ENCODE results near the gene GSDME.

Gene GSDME

GRCh38 chr7:24718431-24718831, 38.8 kb downstream of the GSDME start:
- DNase-seq, result no peak

DNA sequence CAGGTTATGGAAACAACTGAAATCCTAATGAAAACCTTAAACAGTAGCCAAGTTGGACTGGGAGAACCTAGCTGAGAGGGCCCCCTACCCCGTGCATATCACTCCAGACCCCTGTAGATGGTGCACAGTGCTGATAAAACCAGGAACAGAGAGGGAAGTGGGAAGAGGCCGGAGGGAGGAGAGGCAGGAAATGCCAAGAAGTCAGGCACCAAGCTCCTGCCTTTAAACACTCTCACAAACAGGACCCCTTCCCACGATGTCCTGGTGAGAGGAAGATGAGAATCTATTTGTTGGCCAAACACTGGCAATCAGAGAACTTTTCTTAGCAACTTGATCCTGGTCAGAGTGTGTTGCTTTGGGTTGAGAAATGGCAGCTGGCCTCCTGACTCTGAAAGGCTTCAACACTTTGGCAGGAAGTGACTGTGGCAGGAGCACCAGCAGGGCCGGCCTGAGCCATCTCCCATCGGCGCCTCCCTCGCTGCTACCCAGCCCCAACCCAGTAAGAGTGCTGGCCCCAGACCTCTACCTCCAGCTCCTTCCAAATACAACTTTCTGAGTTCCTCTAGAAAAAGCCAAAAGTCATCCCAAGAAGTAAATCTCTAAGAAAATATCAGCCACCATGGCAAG, 39.5 kb downstream of the GSDME start:
- DNase-seq, result no peak

DNA sequence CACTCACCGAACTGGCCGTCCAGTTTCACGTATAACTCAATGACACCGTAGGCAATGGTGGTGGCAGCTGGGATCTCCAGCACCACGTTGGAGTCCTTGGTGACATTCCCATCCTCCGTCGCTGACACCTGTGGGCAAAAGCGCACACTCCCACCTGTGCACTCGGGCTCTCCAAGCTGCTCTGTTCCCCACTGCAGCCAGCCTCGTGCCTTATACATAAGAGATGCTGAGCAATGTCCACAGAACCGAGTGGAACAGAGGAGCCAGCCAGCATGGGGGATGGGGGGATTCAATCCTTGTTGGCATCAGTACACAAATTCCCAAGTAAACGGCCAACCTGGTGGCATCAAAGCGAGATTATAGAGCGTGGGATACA, 40.0 kb downstream of the GSDME start:
- no peak for DNase-seq

DNA sequence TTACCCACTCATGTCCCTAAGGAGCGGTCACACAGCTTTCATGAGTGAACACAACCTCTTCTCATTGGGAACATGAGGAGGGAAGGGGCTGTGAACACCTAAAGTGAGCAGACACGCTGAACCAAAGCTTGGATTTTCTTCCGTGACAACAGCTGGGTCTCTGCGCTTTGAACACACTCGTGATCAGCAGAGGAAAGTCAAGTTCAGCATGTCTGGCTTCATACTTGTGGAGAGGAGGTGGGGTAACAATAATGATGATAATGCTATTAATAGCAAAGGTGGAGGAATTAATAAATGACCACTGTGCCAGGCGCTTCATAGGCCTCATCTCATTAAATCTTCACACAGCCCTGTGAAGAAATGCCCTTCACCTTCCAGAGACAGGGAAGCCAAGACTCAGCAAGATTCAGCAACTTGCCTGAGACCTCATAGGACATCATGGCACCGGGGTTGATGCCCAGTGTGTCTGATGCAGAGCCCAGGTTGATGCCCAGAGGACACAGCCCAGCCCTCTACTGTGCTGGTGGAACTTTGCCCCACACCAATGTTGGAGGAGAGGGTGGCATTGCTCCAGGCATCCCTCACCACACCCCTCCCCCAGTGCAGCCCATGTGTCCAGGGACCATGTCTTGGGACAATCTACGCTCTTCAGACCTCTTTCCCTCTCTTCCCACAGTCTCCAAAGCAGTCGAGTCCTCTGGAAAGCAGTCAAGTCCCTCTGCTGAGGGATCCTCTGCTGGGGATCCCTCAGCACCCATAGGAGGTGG, 40.6 kb downstream of the GSDME start:
- no peak for DNase-seq

DNA sequence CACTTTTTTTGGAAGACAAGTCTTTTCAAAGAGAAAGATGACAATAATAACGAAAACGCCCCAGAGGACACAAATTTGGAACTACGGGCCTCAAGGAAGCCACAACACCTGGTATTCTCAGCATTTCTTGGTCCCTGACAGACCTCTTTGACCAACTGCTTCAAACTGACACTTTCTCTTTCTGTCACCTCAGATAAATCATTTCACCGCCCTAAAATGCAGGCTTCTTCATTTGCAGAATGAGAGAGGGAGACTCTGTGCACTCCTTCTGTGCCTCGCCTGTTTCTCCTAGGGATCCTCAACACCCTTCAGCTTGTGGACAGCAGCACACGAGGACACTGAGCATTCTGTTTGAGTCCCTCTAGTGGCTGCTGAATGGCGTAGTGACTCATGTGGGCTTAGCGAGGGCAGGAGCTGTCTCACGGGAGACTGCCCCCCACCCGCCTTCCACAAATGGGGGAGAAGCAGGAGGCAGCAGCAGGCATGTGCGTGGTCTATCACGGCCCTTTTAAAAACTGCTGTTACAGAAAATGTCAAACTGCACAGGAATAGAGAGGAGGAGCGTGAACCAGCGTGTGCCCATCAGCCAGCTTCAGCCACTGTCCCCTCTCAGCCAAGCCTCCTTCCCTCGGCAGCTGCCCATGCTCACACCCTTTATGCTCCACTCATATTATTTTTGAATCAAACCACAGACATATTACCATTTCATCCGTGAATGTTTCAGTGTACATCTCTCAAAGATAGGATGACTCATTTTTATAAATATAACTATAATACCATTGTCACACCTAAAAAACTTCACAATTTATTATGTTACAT, 41.4 kb downstream of the GSDME start:
- no peak for DNase-seq

DNA sequence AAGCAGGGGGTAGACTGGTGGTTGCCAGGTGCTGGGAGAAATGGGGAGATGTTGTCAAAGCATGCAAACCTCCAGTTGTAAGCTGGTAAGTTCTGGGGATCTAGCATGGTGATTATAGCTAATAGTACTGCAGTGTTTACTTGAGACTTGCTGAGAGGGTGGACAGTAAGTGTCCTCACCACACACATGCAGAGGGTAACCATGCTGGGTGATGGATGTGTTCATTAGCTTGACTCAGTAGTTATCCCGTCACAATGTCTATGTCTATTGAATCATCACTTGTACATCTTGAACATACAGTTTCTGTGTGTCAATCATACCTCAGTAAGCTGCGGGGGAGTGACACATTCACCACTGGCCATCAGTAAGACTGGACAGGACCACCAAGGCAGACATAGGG, 42.1 kb downstream of the GSDME start:
- no peak for DNase-seq

DNA sequence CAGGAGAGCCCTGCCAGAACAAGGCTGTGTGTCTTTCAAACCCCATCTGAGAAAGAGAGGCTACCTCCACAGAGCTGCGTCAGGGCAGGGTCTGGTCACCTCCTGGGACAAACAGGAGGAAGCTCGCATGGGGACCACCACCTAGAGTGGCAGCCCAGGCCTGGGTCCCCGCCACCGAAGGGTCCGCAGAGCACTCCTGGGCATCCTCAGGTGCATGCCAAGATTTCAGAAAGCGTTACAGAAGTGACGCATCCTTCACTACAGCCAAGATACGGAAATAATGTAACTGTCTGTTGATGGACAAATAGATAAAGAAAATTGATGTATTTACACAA, 42.6 kb downstream of the GSDME start:
- DNase-seq, result no peak

DNA sequence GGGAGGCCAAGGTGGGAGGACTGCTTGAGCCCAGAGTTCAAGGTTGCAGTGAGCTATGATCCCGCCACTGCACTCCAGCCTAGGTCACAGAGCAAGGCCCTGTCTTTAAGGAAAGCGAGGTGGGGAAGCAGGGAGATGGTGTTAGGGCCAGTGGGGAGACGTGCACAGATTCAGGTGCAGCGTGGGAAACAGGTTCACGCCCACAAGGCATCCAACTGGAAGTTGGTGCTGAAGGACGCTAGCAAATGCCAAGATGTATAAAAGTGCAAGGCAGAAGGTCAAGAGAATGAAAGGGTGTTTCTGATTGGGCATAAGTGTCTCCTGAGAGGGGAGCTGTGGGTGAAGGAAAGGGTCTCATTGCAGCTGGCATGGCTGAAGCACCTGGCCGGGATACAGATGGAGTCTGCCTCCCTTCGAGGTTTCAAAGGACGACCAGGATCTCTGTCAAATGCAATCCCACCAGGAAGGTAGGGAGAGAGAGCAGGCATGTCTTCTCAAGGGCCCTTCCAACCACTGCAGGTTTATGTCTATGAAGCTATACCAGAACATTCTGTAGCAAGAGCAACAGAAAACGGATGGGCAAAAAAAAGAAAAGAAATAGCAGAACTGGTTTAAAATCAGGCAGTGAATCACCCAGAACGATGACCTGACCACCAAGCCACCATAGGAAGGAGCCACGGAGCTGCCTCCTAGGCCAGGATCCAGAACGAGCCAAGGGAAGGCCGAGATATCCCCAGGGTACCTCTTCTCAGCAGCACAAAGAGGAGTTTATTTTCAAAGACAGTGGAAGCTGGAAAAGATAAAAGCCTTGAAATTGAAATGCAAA, 43.2 kb downstream of the GSDME start:
- no peak for DNase-seq

DNA sequence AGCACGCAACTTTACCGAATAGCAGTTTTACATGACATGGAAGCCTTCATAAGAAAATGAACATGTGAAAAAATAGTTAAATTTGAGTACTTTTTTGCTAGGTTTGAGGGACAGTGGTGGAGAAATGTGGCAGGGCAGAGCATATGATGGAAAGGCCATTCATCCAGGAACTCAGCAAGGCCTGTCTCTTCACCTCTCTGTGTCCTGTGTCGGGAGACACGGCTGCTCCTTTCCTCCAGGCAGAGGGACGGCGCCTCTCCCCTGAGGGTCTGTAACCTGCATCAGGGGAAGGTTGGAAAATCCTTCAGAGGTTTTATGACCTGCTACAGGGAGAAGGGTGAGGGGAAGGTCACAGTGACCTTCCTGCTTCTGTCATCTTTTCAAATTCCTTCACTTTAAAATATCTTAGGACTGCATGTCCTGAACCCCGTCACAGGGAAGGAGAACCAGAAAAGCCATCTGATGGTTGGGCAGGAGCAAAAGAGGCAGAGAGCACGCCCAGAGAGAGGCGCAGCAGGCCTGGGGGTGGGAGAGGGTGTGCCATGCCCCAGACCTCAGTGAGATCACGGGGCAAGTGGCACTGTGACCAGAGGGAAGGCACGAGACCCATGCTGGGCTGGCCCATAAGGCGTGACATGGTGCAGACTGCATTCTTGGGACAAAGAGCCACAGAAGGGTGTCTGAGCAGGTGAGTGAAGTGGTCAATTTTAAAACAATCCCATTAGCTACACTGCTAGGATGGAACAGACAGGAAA, 44.0 kb downstream of the GSDME start:
- no peak for DNase-seq

- DNase-seq, result no peak
Observed at GRCh38 chr7:24709585-24710360, 47.5 kb downstream of the GSDME start.

- DNase-seq, result no peak
Observed at GRCh38 chr7:24709051-24709450, 48.2 kb downstream of the GSDME start.

DNA sequence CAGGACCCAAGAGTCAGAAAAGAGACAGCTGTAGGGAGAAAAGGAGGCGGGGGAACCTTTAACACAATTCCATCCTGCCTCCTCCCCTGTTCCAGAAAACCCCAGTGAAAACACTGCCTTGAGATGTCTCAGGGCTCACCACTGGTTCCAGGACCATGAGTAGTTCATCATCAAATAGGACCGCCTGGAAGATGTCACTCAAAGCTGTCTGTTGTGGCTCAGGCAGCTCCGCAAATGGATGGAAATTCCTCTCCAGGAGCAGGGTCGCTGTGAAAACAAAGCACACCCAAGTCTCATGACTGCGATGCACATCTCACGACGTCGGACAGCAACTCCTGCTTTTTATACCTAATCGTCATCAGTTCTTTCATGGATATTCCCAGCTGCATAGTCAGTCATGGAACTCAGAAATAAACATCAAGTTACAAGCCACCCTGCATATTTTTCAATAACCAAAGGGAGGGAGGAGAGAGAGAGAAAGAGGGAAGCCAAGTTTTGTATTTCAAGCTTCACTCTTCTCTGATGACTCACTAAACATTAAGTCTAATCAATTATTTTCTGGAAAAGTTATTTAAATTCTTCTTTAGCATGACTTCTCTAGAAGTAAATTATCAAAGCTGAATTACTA, 49.2 kb downstream of the GSDME start:
- DNase-seq, result no peak

DNA sequence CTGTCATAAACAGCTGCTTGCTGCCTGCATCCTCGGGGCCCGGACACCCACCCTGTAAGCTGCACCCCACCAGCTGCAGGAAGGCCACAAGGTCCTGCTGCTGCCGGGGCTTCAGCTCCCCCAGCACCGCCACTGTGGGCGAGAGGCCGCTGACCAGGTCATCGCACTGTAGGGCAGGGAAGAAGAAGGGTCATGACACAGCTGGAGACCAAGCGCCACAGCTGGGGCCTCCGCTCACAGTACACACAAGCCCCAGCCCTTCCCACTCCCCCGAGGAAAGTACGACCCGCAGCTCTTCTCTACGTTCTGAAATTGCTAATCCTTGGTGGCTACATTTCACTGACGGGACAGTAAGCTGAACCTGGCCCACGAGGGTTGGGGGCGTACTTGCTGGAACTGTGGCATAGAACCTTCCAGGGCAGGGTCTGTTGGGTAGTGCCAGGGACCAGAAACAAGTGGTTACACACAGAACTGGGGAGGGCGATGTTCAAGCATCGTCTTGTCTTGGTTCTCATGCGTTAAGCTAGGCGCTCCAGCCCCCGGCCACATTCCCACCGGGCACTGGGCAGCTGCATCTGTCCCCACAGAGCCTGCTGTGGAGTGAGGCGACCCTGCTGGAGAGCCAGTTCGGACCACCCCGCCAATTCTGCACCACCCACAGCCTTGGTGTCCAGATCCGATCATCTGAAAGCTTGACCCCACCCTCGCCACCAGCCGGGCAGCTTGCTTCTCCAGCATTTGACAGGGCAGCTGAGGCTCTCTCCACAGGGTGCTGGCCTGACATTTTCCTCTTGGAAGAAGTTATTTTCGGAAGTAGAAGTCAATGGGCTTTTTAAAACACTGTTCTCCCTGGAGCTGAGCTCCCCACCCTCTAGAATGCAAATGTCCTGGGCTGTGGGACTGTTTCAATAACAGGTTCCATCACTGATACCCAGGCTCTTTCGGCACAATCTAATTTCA, 50.8 kb downstream of the GSDME start:
- no peak for DNase-seq

GRCh38 chr7:24705461-24705954, 51.8 kb downstream of the GSDME start:
- no peak for DNase-seq

- DNase-seq, result no peak
Observed at GRCh38 chr7:24704311-24704710, 53.0 kb downstream of the GSDME start.

- no peak for DNase-seq
Observed at GRCh38 chr7:24703296-24703695, 54.0 kb downstream of the GSDME start.

GRCh38 chr7:24702755-24703154, 54.5 kb downstream of the GSDME start:
- DNase-seq, result no peak

DNA sequence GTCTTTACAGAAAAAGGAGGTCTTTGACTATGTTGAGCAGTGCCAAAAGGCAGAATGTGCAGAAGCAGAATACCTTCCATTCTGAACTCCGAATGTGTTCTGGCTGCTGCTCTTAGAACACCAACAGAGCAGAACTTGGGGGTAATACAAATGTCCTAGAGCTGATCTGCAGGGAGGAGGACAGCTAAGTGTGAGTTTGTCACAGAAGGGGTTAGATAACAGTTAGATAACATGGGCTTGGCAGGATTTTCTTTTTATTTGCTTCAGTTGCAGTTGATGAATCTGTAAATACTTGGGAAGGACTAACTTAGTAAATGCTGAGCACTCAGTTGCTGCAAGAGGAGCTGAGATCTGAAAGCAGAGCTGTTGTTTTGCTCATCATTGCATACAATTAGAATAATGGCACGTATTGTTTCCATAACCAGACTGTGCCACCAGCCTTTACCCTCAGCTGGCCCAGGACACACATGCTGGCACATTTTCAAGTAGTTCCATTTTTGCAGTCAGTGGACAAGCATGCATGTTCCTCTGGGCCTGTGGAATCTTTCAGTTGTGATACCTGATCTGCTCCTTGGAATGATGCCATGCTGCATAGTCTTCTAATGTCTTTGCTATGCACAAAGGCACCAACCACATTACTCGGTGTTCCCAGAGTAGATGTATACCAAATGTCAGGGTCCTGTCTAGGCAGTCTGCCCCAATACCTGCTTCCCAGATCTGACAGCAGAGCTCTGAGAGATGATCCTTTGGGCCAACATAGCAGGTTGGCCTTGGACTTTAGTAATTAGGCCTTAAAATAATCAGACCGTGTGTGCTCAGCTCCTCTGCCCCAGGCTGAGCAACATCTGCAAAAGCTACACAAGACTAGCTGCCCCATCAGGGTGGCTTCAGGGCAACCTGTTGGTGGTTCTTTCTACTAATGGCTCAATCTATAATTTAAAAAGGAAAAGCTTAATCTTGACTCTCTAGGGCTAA, 55.7 kb downstream of the GSDME start:
- no peak for DNase-seq

Measured in activated effector memory CD4-positive, alpha-beta T cell treated with anti-CD3 and anti-CD28 coated beads, Interleukin-2, amount 50 U/mL, for 16 hours (primary cell).